ENCODE results near the gene CRYGN. TPM values are rescaled to one million over a fixed set of nuclear protein-coding genes. Genes with fewer than 3 reads are reported as not detected.
A peak's percentile ranks its signal among the peaks of the same experiment; 100 is the strongest.

The CRYGN gene
- total and polyA plus RNA-seq, 2 donors (not counting 1 experiment from before 2014, with no cell fraction given) = 0.07 to 0.50 TPM

GRCh38 chr7:151429237-151429559 is 10.7 kb downstream of the CRYGN start:
- H3K4me2 ChIP-seq (ENCODE audit: extremely low read depth, insufficient read depth, low read length) = no peak overlapping the region
- no peak overlapping the region for H3K9ac ChIP-seq (ENCODE audit: insufficient read depth, low read length)
- no peak for TF ChIP-seq EZH2 (IDR thresholded peaks at IDR 0.05; ENCODE audit: low read length, missing control alignments)
- no peak for TF ChIP-seq CTCF (conservative IDR thresholded peaks at IDR 0.05 in 1 of 2, IDR thresholded peaks at IDR 0.05 in 1 of 2; ENCODE audit: low read depth in 1 of 2, low read length in 2 of 2)

GRCh38 chr7:151428378-151429236 is 11.3 kb downstream of the CRYGN start:
- H3K9ac ChIP-seq (ENCODE audit: insufficient read depth, low read length) = peak overlapping the region; percentile 17
- H3K79me2 ChIP-seq (ENCODE audit: control insufficient read depth, insufficient read depth, low read length) = no peaks in the 10 kb centered on the region
- H3K4me1 ChIP-seq (ENCODE audit: control insufficient read depth, extremely low read depth, insufficient read depth, low read length) = peaks cover 17% of the 10 kb centered on the region
- no peaks in the 10 kb centered on the region for H3K27me3 ChIP-seq (ENCODE audit: control insufficient read depth, insufficient read depth, low read length)
- H3K9me3 ChIP-seq (ENCODE audit: control insufficient read depth, insufficient read depth, low read depth, low read length) = no peaks in the 10 kb centered on the region
- H3K4me3 ChIP-seq (replicated peaks in 1 of 4; ENCODE audit: control extremely low read depth in 1 of 4, insufficient read depth in 1 of 4, low read depth in 3 of 4, low read length in 4 of 4) = no peak overlapping the region
- H3K4me2 ChIP-seq (ENCODE audit: extremely low read depth, insufficient read depth, low read length) = no peak overlapping the region
- TF ChIP-seq EZH2 (IDR thresholded peaks at IDR 0.05; ENCODE audit: low read length, missing control alignments) = no peak
- no peak overlapping the region for H2AFZ ChIP-seq (ENCODE audit: low read length)
- H3K36me3 ChIP-seq (ENCODE audit: control insufficient read depth, insufficient read depth, low read length) = no peaks in the 10 kb centered on the region
- peak; percentile 82 to 97 for DNase-seq (ENCODE audit: low read depth in 2 of 2)
- H3K27ac ChIP-seq (ENCODE audit: insufficient read depth, low read length) = no peak overlapping the region
- H4K20me1 ChIP-seq (ENCODE audit: control insufficient read depth, extremely low read depth, insufficient read depth, low read length) = no peaks in the 10 kb centered on the region

More at GRCh38 chr7:151429237-151429559, 10.7 kb downstream of the CRYGN start:
- Histone ChIP-seq H3K27ac (ENCODE audit: insufficient read depth, low read length) (no peak overlapping the region), H2AFZ (ENCODE audit: low read length) (no peak overlapping the region), H3K4me1 (ENCODE audit: control insufficient read depth, extremely low read depth, insufficient read depth, low read length) (peaks cover 17% of the 10 kb centered on the region), H3K27me3 (ENCODE audit: control insufficient read depth, insufficient read depth, low read length) (no peaks in the 10 kb centered on the region), H3K79me2 (ENCODE audit: control insufficient read depth, insufficient read depth, low read length) (no peaks in the 10 kb centered on the region), H3K9me3 (ENCODE audit: control insufficient read depth, insufficient read depth, low read depth, low read length) (no peaks in the 10 kb centered on the region), H3K4me3 (replicated peaks in 1 of 4; ENCODE audit: control extremely low read depth in 1 of 4, insufficient read depth in 1 of 4, low read depth in 3 of 4, low read length in 4 of 4) (no peak overlapping the region), H4K20me1 (ENCODE audit: control insufficient read depth, extremely low read depth, insufficient read depth, low read length) (no peaks in the 10 kb centered on the region), H3K36me3 (ENCODE audit: control insufficient read depth, insufficient read depth, low read length) (no peaks in the 10 kb centered on the region)
- no peak for DNase-seq (ENCODE audit: low read depth in 2 of 2)

- no peaks in the 10 kb centered on the region for H3K79me2 ChIP-seq (ENCODE audit: control insufficient read depth, insufficient read depth, low read length)
- H2AFZ ChIP-seq (ENCODE audit: low read length) = no peak overlapping the region
- peaks cover 17% of the 10 kb centered on the region for H3K4me1 ChIP-seq (ENCODE audit: control insufficient read depth, extremely low read depth, insufficient read depth, low read length)
- no peak for DNase-seq (ENCODE audit: low read depth in 2 of 2)
- H3K9me3 ChIP-seq (ENCODE audit: control insufficient read depth, insufficient read depth, low read depth, low read length) = no peaks in the 10 kb centered on the region
- H3K27ac ChIP-seq (ENCODE audit: insufficient read depth, low read length) = no peak overlapping the region
- H4K20me1 ChIP-seq (ENCODE audit: control insufficient read depth, extremely low read depth, insufficient read depth, low read length) = no peaks in the 10 kb centered on the region
- no peaks in the 10 kb centered on the region for H3K36me3 ChIP-seq (ENCODE audit: control insufficient read depth, insufficient read depth, low read length)
- TF ChIP-seq CTCF (conservative IDR thresholded peaks at IDR 0.05 in 1 of 2, IDR thresholded peaks at IDR 0.05 in 1 of 2; ENCODE audit: low read depth in 1 of 2, low read length in 2 of 2) (no peak), EZH2 (IDR thresholded peaks at IDR 0.05; ENCODE audit: low read length, missing control alignments) (no peak)
- no peaks in the 10 kb centered on the region for H3K27me3 ChIP-seq (ENCODE audit: control insufficient read depth, insufficient read depth, low read length)
- no peak overlapping the region for H3K4me2 ChIP-seq (ENCODE audit: extremely low read depth, insufficient read depth, low read length)
- peak overlapping the region; percentile 17 for H3K9ac ChIP-seq (ENCODE audit: insufficient read depth, low read length)
- H3K4me3 ChIP-seq (replicated peaks in 1 of 4; ENCODE audit: control extremely low read depth in 1 of 4, insufficient read depth in 1 of 4, low read depth in 3 of 4, low read length in 4 of 4) = no peak overlapping the region
These were observed 12.1 kb downstream of the CRYGN start for GRCh38 chr7:151427705-151428377.
